GM18511 (cell line): ENCODE results near the gene PRRT1B.

Experiments
- ATAC-seq: cut with Tn5 transposase; IDR thresholded peaks from one replicate; pipeline ENCODE4 v1.9.1; 2021; ENCODE audit warnings: mild to moderate bottlenecking, moderate library complexity; ENCODE audit not compliant: unreplicated experiment

The PRRT1B gene

DNA sequence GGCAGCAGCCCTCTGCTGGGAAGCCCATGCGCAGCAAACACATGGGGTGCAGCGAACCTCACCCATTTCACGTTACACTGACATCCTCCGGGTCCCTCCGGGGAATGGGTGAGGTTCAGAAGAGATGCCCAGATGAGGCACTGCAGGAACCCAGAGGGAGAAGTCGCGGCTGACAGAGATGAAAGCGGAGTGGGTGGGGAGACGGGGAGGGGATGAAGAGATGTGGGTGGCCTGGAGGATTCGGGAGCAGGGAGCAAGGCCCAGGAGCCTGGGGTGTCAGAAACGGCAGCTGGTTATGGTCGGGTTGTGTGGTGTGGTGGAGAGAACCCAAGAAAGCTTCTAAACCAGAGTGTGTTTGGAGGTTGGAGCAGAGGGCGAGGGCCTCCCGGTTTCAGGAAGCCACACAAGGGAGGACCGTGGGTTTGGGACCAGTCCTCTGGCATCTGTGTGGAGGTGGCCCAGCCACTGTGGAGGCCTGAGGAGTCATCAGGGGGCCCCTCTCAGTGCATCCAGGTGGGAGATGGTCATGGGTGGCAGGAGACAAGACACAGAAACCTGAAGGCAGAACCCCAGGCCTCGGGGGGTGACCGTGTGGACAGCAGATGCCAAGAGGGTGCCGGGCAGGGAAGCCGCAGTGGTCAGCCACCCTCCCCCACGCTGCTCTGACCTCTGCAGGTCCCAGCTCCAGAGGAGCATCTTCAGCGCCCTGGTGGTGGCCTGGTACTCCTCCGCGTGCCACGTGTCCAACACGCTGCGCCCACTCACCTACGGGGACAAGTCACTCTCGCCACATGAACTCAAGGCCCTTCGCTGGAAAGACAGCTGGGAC lies 22.9 kb upstream of the PRRT1B start:
- no peak for ATAC-seq

DNA sequence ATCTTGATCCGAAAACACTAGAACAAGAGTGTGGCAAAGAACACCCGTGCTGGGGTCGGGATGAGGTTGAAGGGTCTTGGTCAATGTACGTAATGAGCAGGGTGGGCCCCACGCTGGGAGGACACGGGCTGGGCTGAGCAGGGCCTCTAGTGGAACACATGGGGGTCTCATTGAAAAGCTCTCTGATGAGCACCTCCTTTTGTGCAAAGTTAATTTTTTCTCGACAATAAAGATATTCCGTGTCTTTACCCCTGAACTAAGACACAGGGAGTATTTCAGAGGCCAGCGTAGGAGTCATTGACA lies 22.3 kb upstream of the PRRT1B start:
- ATAC-seq: no peak

DNA sequence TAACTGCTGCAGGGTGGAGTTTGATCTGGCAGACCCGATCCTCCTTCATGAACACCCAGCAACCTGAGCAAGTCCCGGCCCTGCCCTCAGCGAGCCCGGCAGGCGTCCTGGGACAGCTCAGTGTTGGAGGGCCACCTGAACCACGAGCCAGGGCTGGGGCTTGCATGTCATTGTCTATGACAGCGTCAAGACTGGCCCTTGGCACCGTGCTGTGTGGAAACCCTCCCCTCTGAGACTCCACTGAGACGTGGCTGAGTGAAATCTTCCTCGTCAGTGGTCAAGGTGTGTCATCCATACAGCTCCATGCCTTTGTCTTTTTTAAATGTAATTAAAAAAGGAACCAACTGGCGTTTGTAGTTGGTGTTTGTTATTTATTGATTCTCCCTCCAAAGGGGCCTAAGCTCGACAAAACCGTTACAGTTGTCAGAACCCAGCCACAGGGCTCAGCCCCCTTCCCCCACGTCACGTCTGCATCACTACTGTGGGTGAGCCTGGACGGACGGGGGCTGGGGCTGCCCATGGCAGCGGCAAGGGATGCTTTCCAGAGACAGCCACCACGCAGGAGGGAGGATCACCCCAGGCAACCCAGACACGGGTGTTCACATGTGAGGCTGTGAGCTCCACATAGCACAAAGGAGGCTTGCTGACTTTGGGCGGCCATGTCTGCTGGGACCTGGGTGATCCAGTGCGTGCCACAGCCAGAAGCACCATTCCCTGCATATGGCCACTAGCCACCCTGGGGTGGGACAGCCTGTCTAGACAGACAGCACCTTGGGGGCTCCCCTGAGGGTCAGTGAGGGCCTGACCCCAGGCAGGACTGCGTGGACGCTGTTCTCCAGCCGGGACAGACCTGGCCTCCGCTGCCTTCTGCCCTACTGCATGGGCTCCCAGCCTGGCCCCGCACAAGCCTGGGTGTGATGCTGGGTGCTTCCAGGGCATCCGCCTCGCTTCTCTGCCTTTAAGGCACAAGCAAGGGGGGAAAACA lies 21.6 kb upstream of the PRRT1B start:
- no peak for ATAC-seq

DNA sequence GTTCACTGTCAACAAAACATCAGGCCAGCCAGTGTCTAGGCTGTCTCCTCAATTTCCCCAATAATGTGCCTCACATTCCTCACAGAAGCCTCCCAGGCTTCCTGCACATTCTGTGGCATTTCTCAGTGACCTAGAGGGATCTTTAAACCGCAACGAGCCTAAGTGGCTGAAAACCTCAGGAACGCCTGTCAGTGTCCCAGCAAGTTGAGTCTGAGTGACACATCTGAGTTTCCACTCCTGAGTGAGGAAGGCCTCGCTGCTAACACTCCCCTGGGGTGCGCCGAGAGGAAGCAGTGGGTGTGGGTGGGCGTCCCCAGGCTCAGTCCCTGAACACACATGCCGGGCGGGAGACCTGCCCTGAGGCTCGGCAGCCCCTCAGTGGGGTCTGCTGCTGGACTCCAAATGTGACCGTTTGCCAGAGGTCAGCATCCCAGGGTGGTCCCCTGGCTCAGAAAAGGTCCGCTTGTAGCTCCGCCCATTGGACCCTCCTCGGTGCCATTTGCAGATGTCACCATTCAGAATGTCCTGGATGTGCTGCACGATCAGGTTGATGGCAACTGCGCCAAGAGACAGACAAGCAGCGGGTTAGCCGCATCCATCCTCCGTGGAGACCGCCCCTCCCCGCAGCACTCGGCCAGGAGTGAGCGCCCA lies 20.5 kb upstream of the PRRT1B start:
- ATAC-seq: no peak

DNA sequence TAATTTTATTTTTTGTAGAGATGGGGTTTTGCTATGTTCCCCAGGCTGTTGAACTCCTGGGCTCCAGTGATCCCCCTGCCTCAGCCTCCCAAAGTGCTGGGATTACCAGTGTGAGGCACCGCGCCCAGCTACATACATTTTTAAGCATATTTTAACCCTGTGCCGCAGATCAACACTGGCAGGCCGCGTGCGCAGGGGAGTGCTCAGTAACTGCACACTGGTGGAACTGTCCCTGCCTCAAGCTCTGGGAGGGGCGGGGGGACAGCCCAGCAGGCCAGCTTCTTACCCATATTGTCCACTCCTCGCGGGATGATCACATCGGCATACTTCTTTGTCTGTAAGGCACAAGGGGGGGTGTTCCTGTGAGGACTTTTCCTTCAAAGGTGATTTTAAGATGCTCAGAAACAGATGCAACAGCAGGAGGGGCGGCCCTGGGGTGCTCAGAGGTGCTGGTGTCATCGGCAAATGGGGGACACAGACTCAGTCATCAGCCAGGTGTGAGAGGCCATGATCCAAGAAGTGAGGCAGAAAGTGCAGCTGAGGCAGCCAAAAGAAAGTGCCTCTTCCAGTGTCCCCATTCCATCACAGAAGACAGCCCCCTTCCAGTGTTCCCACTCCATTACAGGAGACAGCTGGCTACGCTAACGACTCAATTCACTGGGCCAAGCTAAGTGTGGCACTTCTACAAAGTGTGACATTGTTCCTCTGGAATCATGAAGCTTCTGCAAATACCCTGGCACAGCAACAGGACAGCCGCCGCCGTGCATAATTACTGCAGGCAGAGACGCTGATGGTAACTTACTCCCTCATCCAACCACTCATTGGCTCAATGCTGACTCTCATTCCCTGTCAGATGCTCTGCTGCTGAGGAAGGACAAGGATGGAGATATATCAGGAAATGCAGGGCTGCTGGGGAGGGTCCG lies 19.4 kb upstream of the PRRT1B start:
- ATAC-seq: no peak

DNA sequence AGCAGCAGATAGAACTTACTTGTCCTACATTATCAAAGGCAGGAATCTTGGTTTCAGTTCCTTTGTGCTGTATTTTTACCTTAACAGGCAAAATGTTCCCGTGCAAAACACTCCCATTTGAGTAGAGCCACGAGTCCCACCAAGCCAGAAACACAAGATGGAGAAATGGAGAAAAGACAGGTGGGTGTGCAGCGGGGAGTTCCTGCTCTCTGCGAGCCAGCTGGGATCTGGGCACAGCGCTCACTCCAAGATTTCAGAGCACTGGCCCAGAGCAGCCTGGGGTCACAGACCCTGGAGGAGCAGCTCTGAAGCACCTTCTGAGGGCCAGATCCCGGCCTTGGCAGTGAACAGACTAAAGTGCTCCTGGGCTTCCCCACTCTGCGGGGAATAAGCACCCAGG lies 17.1 kb upstream of the PRRT1B start:
- no peak for ATAC-seq

DNA sequence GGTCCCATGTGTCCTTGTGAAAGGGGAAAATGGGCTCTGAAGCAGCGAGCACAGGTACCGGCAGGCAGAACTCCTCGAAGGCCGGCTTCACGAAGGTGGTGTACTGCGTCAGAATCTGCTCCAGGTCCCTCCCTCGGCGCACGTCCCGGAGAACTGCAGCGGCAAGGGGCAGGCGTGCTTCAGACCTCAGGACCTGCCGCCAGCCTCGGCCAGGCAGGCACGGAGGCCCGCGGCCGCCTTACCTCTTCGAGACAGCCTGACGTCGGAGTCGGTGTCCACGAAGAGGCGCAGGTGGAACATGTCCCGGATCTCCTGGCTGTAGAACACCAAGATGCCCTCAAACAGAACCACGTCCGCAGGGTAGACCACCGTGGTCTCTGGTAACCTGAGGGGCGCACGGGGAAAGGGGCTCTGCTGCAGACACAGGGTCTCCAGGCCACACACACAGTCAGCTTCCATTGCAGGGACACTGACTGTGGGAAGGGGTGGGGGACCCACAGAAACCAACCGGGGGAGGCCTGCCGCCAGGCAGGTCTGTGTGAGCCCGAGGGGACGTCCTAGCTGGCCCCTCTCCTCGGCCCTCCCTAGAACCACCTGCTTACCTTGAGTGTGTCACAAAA lies 16.3 kb upstream of the PRRT1B start:
- ATAC-seq: no peak

DNA sequence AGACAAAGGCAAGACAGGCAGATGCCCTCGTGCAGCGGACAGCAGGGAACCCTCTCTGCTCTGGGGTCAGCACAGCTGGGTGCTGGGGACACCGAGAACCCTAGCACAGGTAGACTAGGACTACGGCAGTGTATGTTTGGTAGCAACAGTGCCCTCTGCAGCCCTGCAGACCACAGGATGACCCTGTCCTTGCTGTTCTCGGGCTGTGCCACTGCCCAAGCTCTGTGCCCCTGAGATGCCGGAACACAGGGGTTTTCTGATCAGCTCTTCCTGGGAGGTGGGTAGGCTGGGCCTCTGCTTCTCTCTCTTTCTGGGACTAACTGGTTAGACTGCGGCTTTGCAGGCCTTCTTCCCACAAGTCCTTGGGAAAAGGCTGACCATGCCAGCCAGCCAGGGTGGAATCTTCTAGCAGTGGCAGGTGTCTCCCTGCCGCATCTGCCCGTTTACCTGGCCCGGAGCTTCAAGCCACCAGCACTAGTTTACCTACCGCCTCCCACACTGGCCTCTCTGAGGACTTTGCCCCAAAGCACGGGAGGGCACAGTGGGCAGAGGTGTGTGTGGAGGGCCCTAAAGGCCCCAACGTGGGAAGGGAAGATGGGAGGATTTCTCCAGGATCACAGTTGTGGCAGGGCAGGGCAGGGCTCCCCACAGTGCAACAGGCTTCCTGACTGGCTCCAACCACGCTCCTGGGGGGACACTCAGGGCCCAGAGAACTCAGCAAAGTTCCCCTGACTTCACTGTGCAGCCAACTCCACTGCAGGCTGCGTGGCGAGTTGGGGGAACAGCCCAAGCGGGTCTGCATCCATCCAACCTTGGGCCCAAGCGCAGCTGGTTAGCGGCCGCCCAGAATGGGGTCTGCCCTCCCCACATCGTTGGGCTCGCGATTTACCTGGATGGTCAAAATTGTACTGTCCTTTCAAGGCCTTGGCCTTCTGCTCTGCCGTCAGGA lies 15.5 kb upstream of the PRRT1B start:
- ATAC-seq: no peak

DNA sequence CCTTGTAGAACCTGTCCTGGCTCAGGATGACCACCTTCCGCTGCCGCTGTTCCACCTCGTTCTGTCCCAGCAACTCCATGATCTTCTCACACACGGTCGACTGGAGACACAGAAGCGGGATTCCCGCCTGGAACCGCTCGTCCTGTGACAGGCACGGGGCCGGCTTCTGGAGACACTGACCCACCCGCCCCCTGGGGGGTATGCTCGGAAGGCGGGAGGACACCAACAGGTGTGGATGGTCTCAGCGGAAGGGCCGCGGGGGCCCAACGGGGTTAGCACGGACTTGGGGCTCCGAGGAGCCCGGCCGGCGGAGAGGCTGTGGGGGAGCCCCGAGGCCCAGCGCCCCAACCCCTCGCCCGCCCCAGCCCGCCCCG lies 14.8 kb upstream of the PRRT1B start:
- peak; percentile 27 for ATAC-seq

DNA sequence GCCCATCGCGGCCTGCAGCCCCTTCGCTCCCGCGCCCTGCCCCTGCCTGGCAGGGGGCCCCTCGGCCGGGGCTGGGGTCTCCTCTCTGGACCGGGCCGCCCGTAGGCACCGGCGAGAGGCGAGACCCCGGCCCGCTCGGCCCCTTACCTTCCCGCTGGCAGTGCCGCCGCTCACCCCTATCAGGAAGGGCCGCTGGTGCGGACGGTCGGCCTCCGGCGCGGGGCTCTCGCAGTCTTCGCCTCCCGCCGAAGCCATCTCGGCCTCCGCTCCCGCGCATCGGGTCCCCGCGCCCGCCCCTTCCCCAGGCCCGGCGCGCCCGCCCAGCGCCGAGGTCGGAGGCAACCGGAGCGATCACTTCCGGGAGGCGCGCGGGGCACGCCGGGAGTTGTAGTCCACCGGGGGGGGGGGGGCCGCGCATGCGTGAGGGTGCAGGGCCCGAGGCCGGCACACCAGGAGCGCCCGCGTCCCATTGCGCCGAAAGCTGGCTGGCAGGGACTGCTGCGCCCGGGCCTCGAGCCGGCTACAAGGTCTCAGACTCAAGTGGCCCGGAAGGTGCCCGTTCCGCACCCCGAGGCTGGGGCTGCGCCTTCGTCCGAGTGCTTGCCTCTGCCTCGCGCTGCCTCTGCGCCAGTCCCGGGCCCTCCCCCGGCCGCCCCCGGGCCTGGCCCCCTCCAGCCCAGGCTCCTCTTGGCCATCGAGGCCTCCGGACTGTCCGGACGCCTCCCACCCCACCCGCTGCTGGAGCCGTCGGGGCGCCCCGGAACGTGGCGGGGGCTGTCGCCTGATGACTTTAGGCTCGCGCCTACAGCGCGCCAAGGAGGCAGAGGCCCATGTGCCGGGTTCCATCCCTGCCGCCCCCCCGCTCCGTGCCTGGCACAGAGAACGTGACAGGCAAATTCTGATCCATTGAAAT lies 14.1 kb upstream of the PRRT1B start, which contains the start of gene UCK1:
UCK1 (minus strand) TSS at position 344 of the 913 bp plus-strand sequence; CDS start at position 255, 89 bp downstream.
- peak; percentile 88 for ATAC-seq

DNA sequence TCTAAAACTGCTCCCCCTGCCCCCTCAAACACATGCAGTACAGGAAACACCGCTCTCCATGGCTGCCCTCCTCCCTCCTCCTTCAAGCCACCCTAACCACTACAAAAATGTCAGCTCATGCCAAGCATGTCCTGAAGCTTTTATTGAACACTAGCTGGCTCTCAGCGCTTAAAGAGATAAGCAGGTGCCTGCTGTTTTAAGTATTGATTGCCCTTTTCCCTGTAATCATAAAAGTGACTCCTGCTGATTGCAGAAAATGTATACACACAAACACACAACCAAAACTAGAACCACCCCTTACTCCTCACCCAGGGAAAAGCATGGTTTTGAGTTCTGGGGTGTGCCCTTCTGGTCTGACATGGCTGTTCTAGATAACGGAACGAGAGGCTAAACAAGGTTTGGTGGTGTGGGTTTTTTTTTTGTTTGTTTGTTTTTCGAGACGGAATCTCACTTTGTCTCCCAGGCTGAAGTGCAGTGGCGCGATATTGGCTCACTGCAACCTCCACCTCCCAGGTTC lies 10.5 kb upstream of the PRRT1B start:
- no peak for ATAC-seq

DNA sequence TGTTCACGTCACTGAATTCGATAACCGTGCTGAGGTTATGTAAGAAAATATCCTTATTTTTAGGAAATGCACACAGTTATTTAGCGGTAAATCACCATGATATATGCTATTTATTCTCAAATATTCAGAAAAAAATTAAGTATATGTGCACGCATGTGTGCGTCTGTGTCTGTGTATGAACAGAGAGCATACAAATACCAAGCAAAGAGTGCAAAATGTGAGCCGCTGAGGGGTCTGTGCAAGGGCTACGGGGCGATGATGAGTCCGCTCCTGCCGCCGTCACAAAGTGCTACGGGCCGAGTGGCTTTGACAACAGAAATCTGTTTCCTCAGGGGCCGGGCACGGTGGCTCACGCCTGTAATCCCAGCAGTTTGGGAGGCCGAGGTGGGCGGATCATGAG lies 7.4 kb upstream of the PRRT1B start:
- ATAC-seq: no peak

DNA sequence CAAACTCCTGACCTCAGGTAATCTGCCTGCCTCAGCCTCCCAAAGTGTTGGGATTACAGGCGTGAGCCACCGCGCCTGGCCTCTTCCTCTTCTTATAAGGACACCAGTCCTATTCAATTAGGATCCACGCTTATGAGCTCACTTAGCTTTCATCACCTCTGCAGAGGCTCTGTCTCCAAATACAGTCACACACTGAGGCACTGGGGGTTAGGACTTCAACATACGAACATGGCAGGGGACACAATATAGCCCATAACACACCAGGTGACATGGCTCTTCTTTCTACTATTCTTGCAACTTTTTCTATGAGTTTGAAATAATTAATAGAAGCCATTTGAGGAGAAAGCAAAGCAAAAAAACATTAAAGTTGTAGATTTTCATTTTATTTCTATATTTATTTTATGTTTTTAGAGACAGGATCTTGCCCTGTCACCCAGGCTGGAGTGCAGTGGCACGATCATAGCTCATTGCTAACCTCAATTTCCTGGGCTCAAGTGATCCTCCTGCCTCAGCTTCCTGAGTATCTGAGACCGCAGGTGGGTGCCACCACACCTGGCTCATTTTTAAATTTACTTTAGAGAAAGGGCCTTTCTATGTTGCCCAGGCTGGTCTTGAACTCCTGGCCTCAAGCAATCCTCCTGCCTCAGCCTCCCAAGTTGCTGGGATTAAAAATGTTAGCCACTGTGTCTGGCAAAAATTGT lies 6.0 kb upstream of the PRRT1B start:
- ATAC-seq: no peak

DNA sequence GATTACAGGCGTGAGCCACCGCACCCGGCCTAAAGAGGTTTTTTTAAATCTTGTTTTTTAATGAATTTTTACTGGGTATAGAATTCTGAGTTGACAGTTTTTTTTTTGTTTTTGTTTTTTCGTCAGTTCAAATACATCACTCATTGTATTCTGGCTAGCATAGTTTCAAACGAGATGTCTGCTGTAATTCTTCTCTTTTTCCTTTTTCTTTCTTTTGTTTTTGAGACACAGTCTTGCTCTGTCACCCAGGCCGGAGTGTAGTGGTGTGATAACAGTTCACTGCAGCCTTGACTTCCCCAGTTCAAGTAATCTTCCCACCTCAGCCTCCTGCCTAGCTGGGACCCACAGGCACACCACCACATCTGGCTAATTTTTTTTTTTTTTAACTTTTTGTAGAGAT lies 2.2 kb upstream of the PRRT1B start:
- ATAC-seq: no peak

DNA sequence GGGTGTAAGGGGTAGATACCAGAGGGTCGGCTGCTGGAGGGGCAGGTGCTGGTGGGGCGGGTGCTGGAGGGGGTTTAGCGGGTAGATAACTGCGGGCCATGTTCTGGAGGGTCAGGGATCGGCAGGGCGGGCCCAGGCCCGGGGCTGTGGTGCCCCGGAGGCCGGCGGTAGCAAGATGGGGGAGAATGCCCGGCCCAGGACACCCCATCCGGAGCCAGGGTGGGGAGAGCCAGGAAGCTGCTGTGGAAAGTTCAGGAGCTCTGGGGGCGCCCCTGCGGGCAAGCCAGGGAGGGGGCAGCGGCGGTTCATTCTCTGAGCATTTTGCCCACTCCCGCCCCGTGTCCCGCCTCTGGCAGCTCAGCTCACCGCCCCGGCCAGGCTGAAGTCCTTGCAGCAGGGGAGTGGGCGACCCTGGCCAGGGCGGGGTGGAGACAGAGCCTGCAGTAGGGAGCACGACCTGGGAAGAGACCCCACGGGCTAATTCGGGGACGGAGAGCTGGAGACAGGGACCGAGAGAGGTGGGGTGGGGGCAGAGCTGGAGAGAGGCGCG lies 538 bp downstream of the PRRT1B start:
- no peak for ATAC-seq

DNA sequence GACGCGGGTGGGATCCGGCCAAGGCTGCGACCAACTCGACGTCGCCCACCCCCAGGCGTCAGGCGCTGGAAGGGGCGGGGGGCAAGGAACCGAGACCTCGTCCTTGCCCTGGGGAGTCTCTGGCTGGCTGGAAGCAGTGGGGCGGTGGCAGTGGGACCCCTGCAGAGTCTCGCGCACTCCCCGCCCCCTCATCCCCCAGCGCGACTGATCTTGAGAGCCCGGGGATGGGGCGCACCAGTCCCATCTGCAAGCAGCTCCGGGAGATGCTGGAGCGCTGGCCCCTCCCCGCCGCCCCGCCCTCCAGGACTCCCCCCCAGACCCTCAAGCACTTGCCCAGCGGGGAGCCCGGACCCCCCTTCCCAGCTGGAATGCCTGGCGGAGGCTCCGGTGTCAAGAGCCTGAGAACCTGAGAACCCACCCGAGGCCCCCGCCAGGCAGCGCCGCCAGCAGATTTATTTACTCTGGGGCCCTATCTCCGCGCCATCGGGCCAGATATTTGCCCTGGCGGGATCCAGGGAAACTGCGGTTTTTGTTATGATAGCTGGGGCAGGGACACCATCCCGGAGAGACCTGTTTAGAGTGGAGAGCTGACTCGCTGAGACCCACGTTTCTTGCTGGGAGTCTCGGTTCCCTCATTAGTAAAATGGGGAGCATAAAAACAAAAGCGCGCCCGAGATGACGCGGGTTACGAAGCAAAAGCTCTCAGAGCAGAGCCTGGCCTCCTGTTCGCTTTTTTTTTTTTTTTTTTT lies 1.2 kb downstream of the PRRT1B start:
- ATAC-seq: no peak
